Keratinocyte (primary cell): ENCODE data around the gene PIGP. TPM values are rescaled to one million over a fixed set of nuclear protein-coding genes. Genes with fewer than 3 reads are reported as not detected.

Experiments used
- DNase-seq: peaks from one replicate; pipeline ENCODE4 v3.0.0-alpha.2; 2011; ENCODE audit warnings: low read depth, missing footprints, low spot score
- FAIRE-seq: peaks from 2 replicates; lab custom pipeline; 2011; peaks lifted over from hg19 to GRCh38; lab: Jason Lieb, UNC
- H2AFZ ChIP-seq: 2 replicates; pipeline ENCODE4 v1.6.0; 2012; ENCODE audit warnings: low read length, control low read depth, inconsistent platforms; ENCODE audit not compliant: control insufficient read depth
- H3K27ac ChIP-seq: 2 replicates; pipeline ENCODE4 v1.5.1; 2011; ENCODE audit warnings: low read length; ENCODE audit not compliant: control insufficient read depth, insufficient read depth
- H3K27me3 ChIP-seq: 3 replicates; pipeline ENCODE4 v1.6.0; 2011; ENCODE audit warnings: low read length; ENCODE audit not compliant: control insufficient read depth, insufficient read depth; ENCODE audit errors: extremely low read depth
- H3K36me3 ChIP-seq, 2 experiments: 2 replicates in 1 of 2; 3 replicates in 1 of 2; pipeline ENCODE4 v1.5.1; 2011; ENCODE audit warnings: low read length in 2 of 2, mild to moderate bottlenecking in 1 of 2; ENCODE audit not compliant: control insufficient read depth in 2 of 2, insufficient read depth in 2 of 2; ENCODE audit errors: extremely low read depth in 1 of 2
- H3K4me1 ChIP-seq: 3 replicates; pipeline ENCODE4 v1.5.1; 2011; ENCODE audit warnings: low read length; ENCODE audit not compliant: control insufficient read depth, insufficient read depth; ENCODE audit errors: extremely low read depth
- H3K4me2 ChIP-seq: 3 replicates; pipeline ENCODE4 v1.6.0; 2011; ENCODE audit warnings: low read depth, low read length; ENCODE audit not compliant: control insufficient read depth, insufficient read depth; ENCODE audit errors: extremely low read depth
- H3K4me3 ChIP-seq, 3 experiments: fragments of 200-600 bp in 1 of 3; sonication (generic) in 1 of 3; 2 replicates in 2 of 3; 3 replicates in 1 of 3; pipeline ENCODE4 v1.5.1; 2011 to 2016; ENCODE audit warnings: low read length in 3 of 3, mild to moderate bottlenecking in 3 of 3, control low read depth in 2 of 3, inconsistent platforms in 1 of 3, low read depth in 1 of 3, mixed read lengths in 1 of 3, mixed run types in 1 of 3, moderate library complexity in 1 of 3; ENCODE audit not compliant: control insufficient read depth in 2 of 3, insufficient read depth in 2 of 3; ENCODE audit errors: extremely low read depth in 1 of 3
- H3K79me2 ChIP-seq: 2 replicates; pipeline ENCODE4 v1.6.0; 2012; ENCODE audit warnings: low read length; ENCODE audit not compliant: control insufficient read depth, insufficient read depth
- H3K9ac ChIP-seq: 3 replicates; pipeline ENCODE4 v1.6.0; 2011; ENCODE audit warnings: low read length; ENCODE audit not compliant: control insufficient read depth, insufficient read depth; ENCODE audit errors: extremely low read depth
- H3K9me1 ChIP-seq: 3 replicates; pipeline ENCODE4 v1.6.0; 2011; ENCODE audit warnings: low read length; ENCODE audit not compliant: control insufficient read depth, insufficient read depth; ENCODE audit errors: extremely low read depth
- H3K9me3 ChIP-seq: 2 replicates; pipeline ENCODE4 v1.5.1; 2012; ENCODE audit warnings: low read depth, low read length; ENCODE audit not compliant: control insufficient read depth
- H4K20me1 ChIP-seq: 3 replicates; pipeline ENCODE4 v1.6.0; 2011; ENCODE audit warnings: low read length; ENCODE audit not compliant: control insufficient read depth, insufficient read depth; ENCODE audit errors: extremely low read depth
- CTCF ChIP-seq, 3 experiments: IDR thresholded peaks in 1 of 3; conservative IDR thresholded peaks in 1 of 3; optimal IDR thresholded peaks in 1 of 3; 2 replicates in 2 of 3; 3 replicates in 1 of 3; pipeline versions ENCODE3 to v1.5.1; 2011; ENCODE audit warnings: low read length in 3 of 3, mild to moderate bottlenecking in 3 of 3, moderate library complexity in 2 of 3, control low read depth in 1 of 3, inconsistent platforms in 1 of 3; ENCODE audit not compliant: insufficient read depth in 2 of 3; ENCODE audit errors: extremely low read depth in 1 of 3
- EZH2 ChIP-seq: IDR thresholded peaks from one replicate; pipeline ENCODE4 v1.6.1; 2012; ENCODE audit warnings: inconsistent platforms, mild to moderate bottlenecking, low read length, moderate library complexity
- dilution Hi-C: fragments of 300-500 bp; cut with MboI; formaldehyde crosslinking; loops from one replicate; pipeline ENCODE4 v1.7.0; 2020; ENCODE audit warnings: low sequenced_read_pairs; ENCODE audit not compliant: extremely low pct_ligation_motif_present
- polyA plus RNA-seq, 5 experiments: library from polyadenylated mRNA; depleted of rRNA in 3 of 5; stranded (reverse) in 3 of 5; stranded (forward) in 1 of 5; unstranded in 1 of 5; fragments of >200 nt; gene quantifications; 1 replicate in 1 of 5; 2 replicates in 3 of 5; 3 replicates in 1 of 5; pipeline versions ENCODE4 v1.2.1 to v1.2.3, GENCODE V29; 2011 to 2012; ENCODE audit warnings: missing spikeins in 2 of 5, low read depth in 1 of 5, low replicate concordance in 1 of 5

PIGP gene
- polyA plus RNA-seq, 1 donor (not counting 4 experiments of a cell fraction or from before 2014, with no cell fraction given): 31.8 TPM

GRCh38 chr21:37087188-37087587 is 14.3 kb upstream of the PIGP start:
- Histone ChIP-seq H3K9me1 (no peaks in the 10 kb centered on the region), H3K27me3 (no peaks in the 10 kb centered on the region), H3K27ac (no peak overlapping the region), H3K79me2 (peaks cover 42% of the 10 kb centered on the region), H3K4me1 (no peaks in the 10 kb centered on the region), H4K20me1 (no peaks in the 10 kb centered on the region), H3K9ac (no peak overlapping the region), H3K4me3 (no peak overlapping the region), H3K9me3 (no peaks in the 10 kb centered on the region), H2AFZ (no peak overlapping the region), H3K36me3 (peaks cover 2% of the 10 kb centered on the region in 2 experiments), H3K4me2 (no peak overlapping the region)
- dilution Hi-C loops: no loop called here
- DNase-seq: no peak
- TF ChIP-seq EZH2: no peak
- TF ChIP-seq CTCF (optimal IDR thresholded peaks at IDR 0.05 in 1 of 3, IDR thresholded peaks at IDR 0.05 in 1 of 3, conservative IDR thresholded peaks at IDR 0.05 in 1 of 3; ENCODE audit: extremely low read depth in 1 of 3, insufficient read depth in 2 of 3, low read length in 3 of 3): peak; percentile 18 to 47 (median 36)
- FAIRE-seq: no peak

- no peak for TF ChIP-seq CTCF (optimal IDR thresholded peaks at IDR 0.05 in 1 of 3, IDR thresholded peaks at IDR 0.05 in 1 of 3, conservative IDR thresholded peaks at IDR 0.05 in 1 of 3; ENCODE audit: extremely low read depth in 1 of 3, insufficient read depth in 2 of 3, low read length in 3 of 3)
- no peak for TF ChIP-seq EZH2
- Histone ChIP-seq H2AFZ (no peak overlapping the region), H3K4me2 (no peak overlapping the region), H4K20me1 (no peaks in the 10 kb centered on the region), H3K9me1 (no peaks in the 10 kb centered on the region), H3K9ac (no peak overlapping the region), H3K27me3 (no peaks in the 10 kb centered on the region), H3K9me3 (no peaks in the 10 kb centered on the region), H3K27ac (no peak overlapping the region), H3K4me3 (no peak overlapping the region), H3K79me2 (peaks cover 45% of the 10 kb centered on the region), H3K4me1 (no peaks in the 10 kb centered on the region), H3K36me3 (peaks cover under 1 to 2% of the 10 kb centered on the region in 2 experiments)
- DNase-seq (no peak), FAIRE-seq (peak; percentile 9)
- dilution Hi-C loops: no loop called here
Measured at GRCh38 chr21:37085726-37086125, 12.9 kb upstream of the PIGP start.
